Measurements from ENCODE around the gene CDK12.

DNA sequence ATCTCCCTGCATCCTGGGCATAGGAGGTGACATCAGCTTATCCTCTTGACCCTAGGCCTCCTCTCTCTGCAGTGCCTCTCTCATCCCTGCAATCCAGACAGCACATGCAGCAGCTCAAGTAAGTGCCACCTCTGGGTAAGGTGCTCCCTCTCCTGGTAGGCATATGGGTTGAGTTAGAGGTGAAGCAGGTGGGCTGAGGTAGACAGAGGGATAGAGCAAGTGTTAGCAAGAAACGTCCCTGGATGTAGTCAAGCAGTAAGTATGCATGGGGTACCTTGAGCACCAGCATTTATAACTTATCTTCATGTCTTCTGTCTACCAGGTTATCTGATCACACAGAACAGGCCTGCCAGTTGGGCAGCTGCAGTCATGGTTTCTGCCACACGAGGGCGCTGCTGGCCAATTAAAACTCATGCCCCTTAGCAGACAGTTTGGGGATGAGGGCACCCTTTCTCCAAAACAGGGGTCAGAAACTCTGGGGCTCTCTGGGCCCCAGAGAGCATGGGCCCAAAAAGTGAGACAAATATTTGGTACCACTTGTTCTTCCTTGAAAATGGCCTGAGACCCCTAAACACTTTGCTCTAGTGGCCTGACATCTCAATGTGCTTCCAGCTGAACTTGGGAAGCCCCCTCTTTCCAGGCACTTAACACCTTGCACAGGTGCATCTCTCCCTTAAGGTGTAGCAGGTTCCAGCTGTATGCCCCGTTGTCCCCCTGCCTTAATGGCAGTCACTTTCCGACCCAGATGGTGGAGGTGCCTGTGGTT lies 86.6 kb downstream of the CDK12 start:
- TF ChIP-seq, protein P1, sequence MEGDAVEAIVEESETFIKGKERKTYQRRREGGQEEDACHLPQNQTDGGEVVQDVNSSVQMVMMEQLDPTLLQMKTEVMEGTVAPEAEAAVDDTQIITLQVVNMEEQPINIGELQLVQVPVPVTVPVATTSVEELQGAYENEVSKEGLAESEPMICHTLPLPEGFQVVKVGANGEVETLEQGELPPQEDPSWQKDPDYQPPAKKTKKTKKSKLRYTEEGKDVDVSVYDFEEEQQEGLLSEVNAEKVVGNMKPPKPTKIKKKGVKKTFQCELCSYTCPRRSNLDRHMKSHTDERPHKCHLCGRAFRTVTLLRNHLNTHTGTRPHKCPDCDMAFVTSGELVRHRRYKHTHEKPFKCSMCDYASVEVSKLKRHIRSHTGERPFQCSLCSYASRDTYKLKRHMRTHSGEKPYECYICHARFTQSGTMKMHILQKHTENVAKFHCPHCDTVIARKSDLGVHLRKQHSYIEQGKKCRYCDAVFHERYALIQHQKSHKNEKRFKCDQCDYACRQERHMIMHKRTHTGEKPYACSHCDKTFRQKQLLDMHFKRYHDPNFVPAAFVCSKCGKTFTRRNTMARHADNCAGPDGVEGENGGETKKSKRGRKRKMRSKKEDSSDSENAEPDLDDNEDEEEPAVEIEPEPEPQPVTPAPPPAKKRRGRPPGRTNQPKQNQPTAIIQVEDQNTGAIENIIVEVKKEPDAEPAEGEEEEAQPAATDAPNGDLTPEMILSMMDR (IDR thresholded peaks at IDR 0.05), result peak; percentile 75 to 91 (median 83)
- TF ChIP-seq EP300 (IDR thresholded peaks at IDR 0.05) (no peak), POLR2A (IDR thresholded peaks at IDR 0.05) (no peak)
